B cell (primary cell): ENCODE data around the gene SLC6A6. TPM values are rescaled to one million over a fixed set of nuclear protein-coding genes. Genes with fewer than 3 reads are reported as not detected.

Experiments used
- ATAC-seq: fragments of 200-7000 bp; cut with Tn5 transposase; one replicate; pipeline ENCODE4 v1.10.0; 2021; ENCODE audit warnings: low read depth, mild to moderate bottlenecking, moderate number of reproducible peaks, moderate library complexity
- CTCF ChIA-PET: fragments of 350-600 bp; sonication (Branson Sonifier 250); formaldehyde crosslinking; loops from one replicate; lab custom pipeline; 2021; ENCODE audit warnings: antibody characterized with exemption, inconsistent platforms; lab: Charles Lee
- POLR2A ChIA-PET: fragments of 350-600 bp; sonication (Branson Sonifier 250); formaldehyde crosslinking; loops from one replicate; lab custom pipeline; 2021; ENCODE audit warnings: antibody characterized with exemption; lab: Charles Lee
- DNase-seq: peaks from one replicate; pipeline ENCODE4 v3.0.0; 2013
- H2AFZ ChIP-seq: 2 replicates; pipeline ENCODE4 v1.6.1; 2012; ENCODE audit warnings: mild to moderate bottlenecking, low read depth, low read length; ENCODE audit not compliant: insufficient read depth, poor library complexity, severe bottlenecking
- H3K27ac ChIP-seq, 2 donors: 1 replicate in 1 of 2; 2 replicates in 1 of 2; pipeline ENCODE4 v1.5.1; 2012 to 2013; ENCODE audit warnings: low read length in 2 of 2, mild to moderate bottlenecking in 2 of 2, moderate library complexity in 1 of 2
- H3K27me3 ChIP-seq, 4 experiments: fragments of 200-600 bp in 1 of 4; sonication (generic) in 1 of 4; replicated peaks in 1 of 4; 1 replicate in 2 of 4; 2 replicates in 2 of 4; pipeline versions ENCODE4 v1.6.1 to v1.7.0; 2013 to 2016; ENCODE audit warnings: low read length in 3 of 4, mild to moderate bottlenecking in 2 of 4, mixed read lengths in 1 of 4, moderate library complexity in 1 of 4; ENCODE audit not compliant: insufficient read depth in 4 of 4, control insufficient read depth in 3 of 4; ENCODE audit errors: control extremely low read depth in 1 of 4
- H3K36me3 ChIP-seq, 2 experiments: replicated peaks in 1 of 2; 1 replicate in 1 of 2; 2 replicates in 1 of 2; pipeline versions ENCODE4 v1.6.1 to v1.7.1; 2013; ENCODE audit warnings: low read length in 1 of 2; ENCODE audit not compliant: insufficient read depth in 2 of 2, control insufficient read depth in 1 of 2; ENCODE audit errors: control extremely low read depth in 1 of 2, extremely low read depth in 1 of 2
- H3K4me1 ChIP-seq, 2 donors: fragments of 200-600 bp in 1 of 2; sonication (generic) in 1 of 2; 1 replicate in 1 of 2; 2 replicates in 1 of 2; pipeline versions ENCODE4 v1.5.1 to v1.6.1; 2013 to 2017; ENCODE audit warnings: low read length in 2 of 2; ENCODE audit not compliant: control insufficient read depth in 2 of 2, insufficient read depth in 2 of 2
- H3K4me2 ChIP-seq: replicated peaks from 2 replicates; pipeline ENCODE3; 2012; ENCODE audit warnings: mild to moderate bottlenecking, low read depth, low read length; ENCODE audit not compliant: poor library complexity, severe bottlenecking
- H3K4me3 ChIP-seq, 5 experiments: fragments of 200-600 bp in 1 of 5; sonication (generic) in 1 of 5; 1 replicate in 3 of 5; 2 replicates in 2 of 5; pipeline versions ENCODE4 v1.5.1 to v1.7.0; 2011 to 2016; ENCODE audit warnings: low read length in 4 of 5, mild to moderate bottlenecking in 4 of 5, low read depth in 2 of 5, control low read depth in 1 of 5, moderate library complexity in 1 of 5; ENCODE audit not compliant: insufficient read depth in 1 of 5; ENCODE audit errors: control extremely low read depth in 1 of 5, extremely low read depth in 1 of 5
- H3K79me2 ChIP-seq: fragments of 200-600 bp; sonication (generic); one replicate; pipeline ENCODE4 v1.6.0; 2016; ENCODE audit warnings: low read length; ENCODE audit not compliant: control insufficient read depth, insufficient read depth
- H3K9ac ChIP-seq: fragments of 200-600 bp; sonication (generic); 2 replicates; pipeline ENCODE4 v1.6.1; 2017; ENCODE audit warnings: mild to moderate bottlenecking, low read length, moderate library complexity
- H3K9me3 ChIP-seq, 3 donors: one replicate each; pipeline versions ENCODE4 v1.6.1 to v1.7.1; 2013; ENCODE audit warnings: low read length in 2 of 3; ENCODE audit not compliant: control insufficient read depth in 2 of 3, insufficient read depth in 1 of 3; ENCODE audit errors: control extremely low read depth in 1 of 3
- H4K20me1 ChIP-seq: 2 replicates; pipeline ENCODE4 v1.6.0; 2012; ENCODE audit warnings: mild to moderate bottlenecking, low read length; ENCODE audit not compliant: insufficient read depth, control insufficient read depth, poor library complexity, severe bottlenecking
- H3K27ac Mint-ChIP-seq: one replicate; pipeline ENCODE4 v1.8.0; 2021; ENCODE audit warnings: mixed read lengths
- H3K27me3 Mint-ChIP-seq: one replicate; pipeline ENCODE4 v1.8.0; 2021; ENCODE audit warnings: mixed read lengths
- H3K4me1 Mint-ChIP-seq: one replicate; pipeline ENCODE4 v1.8.0; 2021; ENCODE audit warnings: mixed read lengths
- H3K4me3 Mint-ChIP-seq: one replicate; pipeline ENCODE4 v1.8.0; 2021; ENCODE audit warnings: mixed read lengths
- H3K9me3 Mint-ChIP-seq: one replicate; pipeline ENCODE4 v1.8.0; 2022; ENCODE audit warnings: mixed read lengths; ENCODE audit not compliant: insufficient read depth
- CTCF ChIP-seq: fragments of 200-600 bp; IDR thresholded peaks from one replicate; pipeline ENCODE4 v1.8.0; 2022; ENCODE audit warnings: antibody characterized with exemption, mild to moderate bottlenecking
- EZH2 ChIP-seq: IDR thresholded peaks from 2 replicates; pipeline ENCODE4 v1.6.1; 2012; ENCODE audit warnings: borderline replicate concordance, low read depth, mild to moderate bottlenecking, moderate library complexity, low read length; ENCODE audit not compliant: insufficient read depth, poor library complexity, severe bottlenecking
- WGBS: methylation state at CpG from one replicate; pipeline ENCODE4 v1.1.5; 2013; ENCODE audit warnings: missing lambda C conversion rate; ENCODE audit not compliant: insufficient coverage; 5-methylcytosine and 5-hydroxymethylcytosine counted together
- intact Hi-C: fragments of 100-400 bp; cut with micrococcal nuclease; formaldehyde crosslinking; loops from one replicate; pipeline ENCODE4 v1.10.0; 2022
- polyA plus RNA-seq: library from polyadenylated mRNA; depleted of rRNA; stranded (reverse); fragments of >200 nt; gene quantifications from 2 replicates; pipeline ENCODE4 v1.2.3, GENCODE V29; 2012
- total RNA-seq, 2 donors: library from RNA; stranded (reverse); fragments of 120-200 nt in 1 of 2; gene quantifications; 1 replicate in 1 of 2; 2 replicates in 1 of 2; pipeline versions ENCODE4 v1.2.3 to v1.2.4, GENCODE V29; 2013 to 2022

Gene SLC6A6
- total and polyA plus RNA-seq, 2 donors (not counting 1 experiment from before 2014, with no cell fraction given) = 34.2 to 48.7 TPM

- Mint-ChIP-seq H3K27ac (no peak overlapping the region), H3K4me1 (no peaks in the 10 kb centered on the region), H3K4me3 (no peak overlapping the region), H3K27me3 (no peaks in the 10 kb centered on the region), H3K9me3 (no peaks in the 10 kb centered on the region)
- no peaks in the 10 kb centered on the region for H4K20me1 ChIP-seq
- H3K79me2 ChIP-seq = no peaks in the 10 kb centered on the region
- ATAC-seq (no peak), DNase-seq (no peak)
- POLR2A ChIA-PET = no interaction called here
- no peaks in the 10 kb centered on the region for H3K27me3 ChIP-seq
- no peaks in the 10 kb centered on the region for H3K4me1 ChIP-seq
- H3K4me3 ChIP-seq = no peak overlapping the region
- H3K36me3 ChIP-seq = peaks cover 0 to 55% of the 10 kb centered on the region in 2 experiments
- H3K9ac ChIP-seq = no peak overlapping the region
- H3K9me3 ChIP-seq = no peaks in the 10 kb centered on the region
- WGBS = 96% methylated on average over 9 of the region's 9 CpGs
- H2AFZ ChIP-seq = no peak overlapping the region
- CTCF ChIA-PET = interaction anchor here (0.7 to 6.2 kb wide), 14 partner anchors 7 to 564 kb away, joined by 3 to 80 read pairs (median 6); partner anchors contain the start of gene SLC6A6
- TF ChIP-seq EZH2 (no peak), CTCF (no peak)
- intact Hi-C loops = loop anchor here (1.0 kb wide), 2 partner anchors 58 to 199 kb away; partner anchors contain the start of gene SLC6A6
- H3K27ac ChIP-seq = no peak overlapping the region
- H3K4me2 ChIP-seq = no peak overlapping the region
Measured at GRCh38 chr3:14460342-14461005, 58.1 kb downstream of the SLC6A6 start.
